PC-9 (cell line): ENCODE results near the gene QARS1. TPM values are rescaled to one million over a fixed set of nuclear protein-coding genes. Genes with fewer than 3 reads are reported as not detected.

Experiments
- BruUV-seq: library from RNA; stranded (reverse); fragments of 400-500 nt; replicated peaks from 2 replicates; lab custom pipeline; 2021; lab: Mats Ljungman, UMichigan
- CTCF ChIA-PET: fragments of 300-600 bp; sonication (Branson Sonifier 250); formaldehyde crosslinking; loops from one replicate; lab custom pipeline; 2022; ENCODE audit warnings: antibody characterized with exemption; lab: Charles Lee
- POLR2A ChIA-PET: fragments of 300-600 bp; sonication (Branson Sonifier 250); formaldehyde crosslinking; loops from one replicate; lab custom pipeline; 2022; ENCODE audit warnings: antibody characterized with exemption; ENCODE audit not compliant: unreplicated experiment; lab: Charles Lee
- DNase-seq, 2 experiments: peaks; one replicate each; pipeline versions ENCODE4 v3.0.0 to v3.0.0-alpha.2; 2015 to 2022; ENCODE audit warnings: mixed read lengths in 1 of 2
- H2AFZ ChIP-seq: fragments of 200-600 bp; sonication (generic); 2 replicates; pipeline ENCODE4 v1.8.1; 2017; ENCODE audit warnings: antibody characterized with exemption
- H3F3A ChIP-seq: fragments of 200-600 bp; sonication (generic); 2 replicates; pipeline ENCODE4 v1.8.1; 2017; ENCODE audit warnings: antibody characterized with exemption, mild to moderate bottlenecking, low read depth; ENCODE audit not compliant: insufficient read depth
- H3K27ac ChIP-seq: fragments of 200-600 bp; sonication (generic); 2 replicates; pipeline ENCODE4 v1.6.1; 2016; ENCODE audit warnings: mixed run types
- H3K27me3 ChIP-seq: fragments of 200-600 bp; sonication (generic); 2 replicates; pipeline ENCODE4 v1.6.1; 2016; ENCODE audit warnings: low read depth, mixed run types; ENCODE audit not compliant: insufficient read depth
- H3K36me3 ChIP-seq: fragments of 200-600 bp; sonication (generic); 2 replicates; pipeline ENCODE4 v1.6.1; 2016; ENCODE audit warnings: low read depth, mixed run types
- H3K4me1 ChIP-seq: fragments of 200-600 bp; sonication (generic); replicated peaks from 2 replicates; pipeline ENCODE4 v1.6.1; 2016; ENCODE audit warnings: mixed run types; ENCODE audit not compliant: insufficient read depth
- H3K4me2 ChIP-seq: fragments of 200-600 bp; sonication (generic); 2 replicates; pipeline ENCODE4 v1.6.1; 2017; ENCODE audit warnings: mixed run types
- H3K4me3 ChIP-seq: fragments of 200-600 bp; sonication (generic); 2 replicates; pipeline ENCODE4 v1.6.1; 2016; ENCODE audit warnings: mixed run types
- H3K79me2 ChIP-seq: fragments of 200-600 bp; sonication (generic); 2 replicates; pipeline ENCODE4 v1.6.1; 2017; ENCODE audit warnings: low read depth, mixed run types
- H3K9me2 ChIP-seq: fragments of 200-600 bp; sonication (generic); 2 replicates; pipeline ENCODE4 v1.8.1; 2017; ENCODE audit warnings: mild to moderate bottlenecking; ENCODE audit not compliant: insufficient read depth
- H3K9me3 ChIP-seq: fragments of 200-600 bp; sonication (generic); 2 replicates; pipeline ENCODE4 v1.8.1; 2016; ENCODE audit warnings: low read depth; ENCODE audit not compliant: insufficient read depth
- H4K20me1 ChIP-seq: fragments of 200-600 bp; sonication (generic); 2 replicates; pipeline ENCODE4 v1.8.1; 2017; ENCODE audit not compliant: insufficient read depth
- CTCF ChIP-seq: fragments of 200-600 bp; sonication (generic); conservative IDR thresholded peaks from 2 replicates; pipeline ENCODE4 v1.6.1; 2017; ENCODE audit warnings: mixed run types, antibody characterized with exemption, mild to moderate bottlenecking, moderate library complexity
- EZH2 ChIP-seq: fragments of 200-600 bp; sonication (generic); IDR thresholded peaks from 2 replicates; pipeline ENCODE4 v1.8.0; 2017; ENCODE audit warnings: antibody characterized with exemption, low read depth
- intact Hi-C: fragments of 100-400 bp; cut with micrococcal nuclease; formaldehyde crosslinking; loops from one replicate; pipeline ENCODE4 v1.10.0; 2022; ENCODE audit not compliant: unreplicated experiment
- total RNA-seq: library from RNA; stranded (reverse); gene quantifications from 2 replicates; pipeline ENCODE4 v1.2.3, GENCODE V29; 2021

Gene QARS1
- total RNA-seq, 1 experiment from 2014 or later = 337 TPM

- H3K27ac ChIP-seq = no peak overlapping the region
- H3F3A ChIP-seq = peaks cover 22% of the 10 kb centered on the region
- no peaks in the 10 kb centered on the region for H4K20me1 ChIP-seq
- no peaks in the 10 kb centered on the region; the same call in 1 of the 2 replicates for H3K9me3 ChIP-seq
- POLR2A ChIA-PET = interaction anchor here (0.6 kb wide), 1 partner anchor 709 kb away, joined by 3 read pairs; no protein-coding TSS in a partner anchor
- no peak overlapping the region for H2AFZ ChIP-seq
- peaks cover 19% of the 10 kb centered on the region for H3K4me1 ChIP-seq
- no peaks in the 10 kb centered on the region for H3K36me3 ChIP-seq
- intact Hi-C loops = no loop called here
- TF ChIP-seq EZH2 = no peak
- TF ChIP-seq CTCF = no peak
- CTCF ChIA-PET = no interaction called here
- H3K79me2 ChIP-seq = peaks cover 18% of the 10 kb centered on the region
- BruUV-seq = no TSS peak
- peak overlapping the region; percentile 99 for H3K4me2 ChIP-seq
- DNase-seq = no peak
- no peaks in the 10 kb centered on the region for H3K9me2 ChIP-seq
- no peak overlapping the region; the same call in 1 of the 2 replicates for H3K4me3 ChIP-seq
- no peaks in the 10 kb centered on the region for H3K27me3 ChIP-seq
Observed at GRCh38 chr3:49134471-49135265, 30.1 kb upstream of the QARS1 start.

- Histone ChIP-seq H3K4me2 (peak overlapping the region; percentile 99), H3K27ac (peak overlapping the region; percentile 92), H3K79me2 (peaks cover 18% of the 10 kb centered on the region), H3K9me2 (no peaks in the 10 kb centered on the region), H2AFZ (peak overlapping the region; percentile 97), H3K4me3 (peak overlapping the region; percentile 78), H4K20me1 (no peaks in the 10 kb centered on the region), H3K36me3 (no peaks in the 10 kb centered on the region), H3F3A (peaks cover 22% of the 10 kb centered on the region), H3K9me3 (no peaks in the 10 kb centered on the region), H3K27me3 (no peaks in the 10 kb centered on the region), H3K4me1 (peaks cover 19% of the 10 kb centered on the region)
- no TSS peak for BruUV-seq
- peak; percentile 71 to 85 for DNase-seq
- POLR2A ChIA-PET = interaction anchor here (0.5 to 0.7 kb wide), 3 partner anchors 16 to 278 kb away, joined by 3 to 35 read pairs (median 3); partner anchors contain the start of genes RHOA and WDR6
- TF ChIP-seq EZH2 (no peak), CTCF (no peak)
- CTCF ChIA-PET = no interaction called here
- intact Hi-C loops = loop anchor here (1.0 kb wide), 1 partner anchor 39 kb away; the partner anchor contains the start of gene QRICH1
Observed at GRCh38 chr3:49133226-49133951, 28.8 kb upstream of the QARS1 start.
